22Rv1 (cell line): Measurements from ENCODE around the gene LITAFD.

Source experiments
- H3K27ac ChIP-seq: fragments of 450-650 bp; 2 replicates; pipeline ENCODE4 v1.5.1; 2017
- ZFX ChIP-seq: fragments of 450-650 bp; IDR thresholded peaks from 2 replicates; pipeline ENCODE4 v1.6.1; 2017; ENCODE audit warnings: antibody characterized with exemption, borderline replicate concordance
- TF ChIP-seq, protein P1 (sequence below): fragments of 450-650 bp; IDR thresholded peaks from 2 replicates; pipeline ENCODE4 v1.5.1; 2017; ENCODE audit warnings: mild to moderate bottlenecking

LITAFD gene

DNA sequence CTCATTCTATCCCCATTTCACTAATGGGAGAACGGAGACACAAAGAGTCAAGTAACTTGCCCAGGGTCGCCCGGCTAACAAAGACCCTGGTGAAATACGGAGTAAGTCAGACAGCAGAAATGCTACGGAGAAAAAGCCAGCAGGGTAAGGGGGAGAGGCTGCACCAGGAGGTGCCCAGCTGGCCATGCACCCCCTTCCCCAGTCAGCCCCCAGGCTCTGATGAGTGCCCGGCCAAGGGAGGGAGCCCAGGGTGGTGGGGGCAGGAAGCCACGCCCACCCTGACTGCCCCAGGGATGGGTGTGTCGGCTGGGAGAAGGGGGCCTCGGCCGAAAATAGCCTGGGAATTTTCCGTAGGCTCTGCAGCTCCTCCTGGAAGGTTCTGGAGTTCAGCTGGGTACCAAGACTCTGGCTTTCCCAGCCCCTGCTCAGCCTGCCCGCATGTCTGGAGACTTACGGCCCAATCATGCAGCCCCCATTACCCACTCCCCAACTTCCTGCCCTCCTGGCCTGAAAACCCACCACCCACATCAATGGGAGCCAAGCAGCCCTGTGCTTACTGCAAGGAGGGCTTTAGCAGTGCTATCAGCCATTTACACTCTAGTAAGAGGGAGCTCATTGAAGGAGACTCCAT, 17.6 kb upstream of the LITAFD start:
- H3K27ac ChIP-seq: peak overlapping the region; percentile 46

DNA sequence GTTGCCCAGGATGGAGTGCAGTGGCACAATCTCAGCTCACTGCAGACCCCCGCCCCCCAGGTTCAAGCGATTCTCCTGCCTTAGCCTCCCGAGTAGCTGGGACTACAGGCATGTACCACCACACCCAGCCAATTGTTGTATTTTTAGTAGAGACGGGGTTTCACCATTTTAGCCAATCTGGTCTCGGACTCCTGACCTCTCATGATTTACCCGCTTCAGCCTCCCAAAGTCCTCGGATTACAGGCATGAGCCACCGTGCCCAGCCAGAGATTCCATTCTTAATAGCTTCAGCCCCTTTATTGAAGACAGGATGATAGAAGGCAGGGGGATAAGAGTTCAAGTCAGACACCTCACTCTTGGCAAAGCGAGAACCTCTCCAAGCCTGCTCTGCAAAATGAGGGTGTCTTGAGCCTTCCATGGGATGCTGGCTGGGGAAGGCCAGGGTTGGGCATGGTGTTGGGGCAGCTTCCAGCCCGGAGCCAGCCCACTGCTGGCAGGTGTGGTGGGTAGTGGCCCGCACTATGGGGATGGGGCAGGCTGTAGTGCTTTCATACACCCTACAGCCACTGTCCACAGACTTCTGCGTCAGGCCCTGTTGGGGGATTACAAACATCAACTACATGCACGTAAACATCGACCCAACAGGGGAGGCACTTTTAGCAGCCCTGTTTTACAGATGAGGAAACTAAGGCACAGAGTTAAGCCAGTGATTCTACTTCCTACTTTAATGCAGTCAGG, 16.8 kb upstream of the LITAFD start:
- TF ChIP-seq ZFX: no peak
- TF ChIP-seq, protein P1, sequence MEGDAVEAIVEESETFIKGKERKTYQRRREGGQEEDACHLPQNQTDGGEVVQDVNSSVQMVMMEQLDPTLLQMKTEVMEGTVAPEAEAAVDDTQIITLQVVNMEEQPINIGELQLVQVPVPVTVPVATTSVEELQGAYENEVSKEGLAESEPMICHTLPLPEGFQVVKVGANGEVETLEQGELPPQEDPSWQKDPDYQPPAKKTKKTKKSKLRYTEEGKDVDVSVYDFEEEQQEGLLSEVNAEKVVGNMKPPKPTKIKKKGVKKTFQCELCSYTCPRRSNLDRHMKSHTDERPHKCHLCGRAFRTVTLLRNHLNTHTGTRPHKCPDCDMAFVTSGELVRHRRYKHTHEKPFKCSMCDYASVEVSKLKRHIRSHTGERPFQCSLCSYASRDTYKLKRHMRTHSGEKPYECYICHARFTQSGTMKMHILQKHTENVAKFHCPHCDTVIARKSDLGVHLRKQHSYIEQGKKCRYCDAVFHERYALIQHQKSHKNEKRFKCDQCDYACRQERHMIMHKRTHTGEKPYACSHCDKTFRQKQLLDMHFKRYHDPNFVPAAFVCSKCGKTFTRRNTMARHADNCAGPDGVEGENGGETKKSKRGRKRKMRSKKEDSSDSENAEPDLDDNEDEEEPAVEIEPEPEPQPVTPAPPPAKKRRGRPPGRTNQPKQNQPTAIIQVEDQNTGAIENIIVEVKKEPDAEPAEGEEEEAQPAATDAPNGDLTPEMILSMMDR: no peak
- H3K27ac ChIP-seq: peak overlapping the region; percentile 46; the same call in 1 of the 2 replicates

More for the DNA sequence above, 17.6 kb upstream of the LITAFD start:
- TF ChIP-seq, protein P1: no peak
- no peak for TF ChIP-seq ZFX

DNA sequence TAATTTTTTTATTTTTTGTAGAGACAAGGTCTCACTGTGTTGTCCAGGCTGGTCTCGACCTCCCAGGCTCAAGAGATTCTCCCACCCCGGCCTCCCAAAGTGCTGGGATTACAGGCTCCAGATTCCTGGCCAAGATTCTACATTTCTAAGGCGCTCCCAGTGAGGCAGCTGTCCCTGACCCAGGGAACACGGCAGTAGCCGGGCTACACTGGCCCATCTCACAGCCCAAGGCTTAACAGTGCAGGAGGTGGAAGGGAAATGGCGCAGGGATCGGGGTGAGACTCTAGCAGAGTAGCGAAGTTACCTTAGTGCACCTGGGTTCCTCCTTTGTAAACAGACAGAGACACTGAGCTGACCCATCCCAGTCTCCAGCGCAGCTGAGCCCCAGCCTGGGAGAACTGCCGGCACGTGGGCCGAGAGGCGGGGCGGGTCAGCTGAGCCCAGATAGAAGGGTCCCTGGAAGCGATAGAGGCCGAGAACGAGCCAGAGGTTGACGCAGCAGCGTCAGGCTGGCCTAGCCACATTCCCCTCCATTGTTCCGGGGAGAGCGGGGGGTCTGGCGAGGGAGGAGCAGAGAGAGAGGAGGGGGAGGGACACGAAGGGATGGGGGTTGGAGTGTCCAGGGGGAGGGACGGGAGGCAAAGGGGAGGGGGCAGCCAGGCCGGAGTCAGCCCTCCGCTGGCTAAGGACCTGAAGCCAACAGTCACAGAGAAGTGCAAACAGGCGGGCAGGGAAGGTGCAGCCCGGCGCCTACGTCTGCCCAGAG, 15.8 kb upstream of the LITAFD start:
- no peak for TF ChIP-seq ZFX
- TF ChIP-seq, protein P1: no peak
- no peak overlapping the region for H3K27ac ChIP-seq

DNA sequence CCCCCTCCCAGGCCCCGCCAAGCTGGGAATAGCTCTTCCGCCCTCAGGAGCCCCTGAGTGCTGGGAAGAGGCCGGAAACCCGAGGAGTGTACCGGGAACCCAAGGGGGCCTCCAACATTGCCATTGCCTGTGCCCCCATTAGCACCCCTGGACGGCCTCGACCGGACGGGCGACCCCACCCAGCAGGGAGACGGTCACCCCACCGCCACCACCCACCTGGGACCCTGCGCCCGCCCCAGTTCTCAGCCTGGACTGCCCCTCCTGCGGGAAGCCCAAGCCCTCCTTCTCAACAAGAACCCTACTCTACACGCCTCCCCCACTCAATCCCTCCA, 15.3 kb upstream of the LITAFD start:
- TF ChIP-seq, protein P1: no peak
- TF ChIP-seq ZFX: no peak
- no peak overlapping the region for H3K27ac ChIP-seq

DNA sequence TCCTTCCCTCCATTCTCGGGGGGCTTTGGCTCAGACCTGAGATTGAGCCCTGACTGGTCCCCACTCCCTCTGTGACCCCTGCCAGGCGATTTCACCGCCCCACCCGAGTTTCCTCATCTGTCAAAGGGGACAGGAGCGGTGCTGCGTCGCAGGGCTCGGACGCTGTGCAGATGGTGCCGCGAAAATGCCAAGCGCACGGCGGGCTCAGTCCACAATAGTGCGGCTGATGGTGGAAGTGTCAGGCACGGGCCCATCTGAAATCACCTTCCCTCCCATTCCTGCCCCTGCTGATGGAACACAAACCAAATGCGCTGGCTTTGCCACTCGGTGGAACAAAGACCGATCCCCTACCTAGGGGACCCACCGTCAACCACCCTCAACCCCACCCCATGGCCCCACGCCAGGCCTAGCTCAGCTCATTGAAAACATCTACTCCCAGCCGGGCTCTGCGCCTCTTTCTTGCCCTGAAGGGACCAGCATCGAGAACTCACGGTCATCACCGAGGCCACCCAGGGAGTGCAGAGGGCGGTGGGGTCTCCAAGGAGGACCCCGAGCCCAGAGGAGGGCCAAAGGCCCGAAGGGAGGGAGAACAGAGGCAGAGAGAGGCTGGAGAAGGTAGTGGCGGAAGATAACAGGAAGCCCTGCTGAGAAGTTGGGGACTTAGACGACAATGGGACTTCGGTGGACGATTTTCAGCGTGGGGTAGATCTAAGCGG, 14.8 kb upstream of the LITAFD start:
- H3K27ac ChIP-seq: peak overlapping the region; percentile 80
- TF ChIP-seq ZFX: no peak
- TF ChIP-seq, protein P1: no peak

DNA sequence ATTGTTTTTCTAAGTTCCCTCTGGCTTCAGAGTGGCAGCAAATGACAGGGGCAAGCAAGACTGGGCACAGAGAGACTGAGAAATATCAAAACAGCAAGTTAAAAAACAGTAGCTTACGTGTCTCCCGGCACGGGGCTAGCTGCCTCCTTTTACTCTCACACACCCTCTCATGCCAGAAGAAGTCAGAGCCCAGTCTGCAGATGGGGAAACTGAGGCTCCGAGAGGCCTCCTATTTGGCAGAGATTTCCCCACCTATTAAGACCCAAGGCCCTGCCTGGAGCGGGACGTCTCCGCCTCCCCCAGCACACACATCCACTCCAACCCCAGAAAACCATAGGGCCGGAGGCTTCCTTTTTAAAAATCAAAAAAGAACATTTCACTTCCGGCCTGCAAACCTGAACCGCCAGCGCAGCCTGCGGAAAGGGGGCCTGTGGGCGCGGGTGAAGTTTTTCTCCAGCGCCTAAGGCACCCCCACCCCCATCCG, 14.2 kb upstream of the LITAFD start:
- TF ChIP-seq ZFX: no peak
- peak overlapping the region; percentile 80 for H3K27ac ChIP-seq

DNA sequence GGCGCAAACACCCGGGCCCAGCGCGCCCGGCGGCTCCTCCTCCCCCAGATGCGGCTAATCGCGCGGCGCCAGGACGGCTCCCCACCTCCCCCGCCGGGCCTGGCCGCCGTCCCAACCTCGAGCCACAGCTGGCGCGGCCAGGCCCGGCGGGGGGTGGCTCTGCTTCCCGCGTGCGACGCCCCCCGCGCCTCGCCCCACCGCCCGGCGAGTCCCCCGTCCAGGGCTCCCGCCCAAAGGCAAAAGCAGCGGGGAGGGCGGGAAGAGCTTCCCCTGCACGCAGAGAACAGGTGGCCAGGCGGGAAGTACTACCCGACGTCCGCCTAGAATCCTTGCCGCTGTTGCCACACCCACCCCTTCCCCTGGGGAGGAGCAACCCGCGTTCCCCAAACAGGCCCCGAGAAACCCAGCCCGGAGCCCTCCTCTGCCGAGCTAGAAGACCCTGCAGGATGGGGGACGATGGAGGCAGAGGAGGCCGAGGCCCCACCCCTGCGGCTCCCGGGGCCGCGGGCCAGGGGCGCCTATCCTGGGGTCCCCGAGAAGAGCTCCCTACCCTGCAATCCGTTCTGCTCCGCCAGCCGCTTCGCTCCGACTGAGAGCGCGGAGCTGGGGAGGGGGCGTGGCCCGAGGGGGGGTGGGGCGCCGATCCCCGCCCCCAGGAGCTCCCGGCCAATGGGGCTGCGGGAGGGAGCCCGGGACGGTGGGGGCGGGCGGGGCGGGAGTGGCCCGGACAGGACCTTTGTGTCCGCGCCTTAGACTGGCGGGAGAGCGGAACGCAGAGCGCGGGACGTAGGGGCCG, 13.5 kb upstream of the LITAFD start, which contains the start of gene CARHSP1:
TSS of gene CARHSP1 (minus strand) at position 591 of the 796 bp plus-strand sequence. CDS start 9,678 bp downstream, outside the sequence.
- TF ChIP-seq, protein P1: no peak
- TF ChIP-seq ZFX: no peak

More for the DNA sequence above, 13.5 kb upstream of the LITAFD start, which contains the start of gene CARHSP1:
- H3K27ac ChIP-seq: peak within 1 kb of the TSS; percentile 80
